D341Med (cell line): ENCODE measurements around the gene IRF1.

Experiments
- DNase-seq: peaks from one replicate; pipeline ENCODE4 v3.0.0; 2012; ENCODE audit warnings: low spot score

Gene IRF1

DNA sequence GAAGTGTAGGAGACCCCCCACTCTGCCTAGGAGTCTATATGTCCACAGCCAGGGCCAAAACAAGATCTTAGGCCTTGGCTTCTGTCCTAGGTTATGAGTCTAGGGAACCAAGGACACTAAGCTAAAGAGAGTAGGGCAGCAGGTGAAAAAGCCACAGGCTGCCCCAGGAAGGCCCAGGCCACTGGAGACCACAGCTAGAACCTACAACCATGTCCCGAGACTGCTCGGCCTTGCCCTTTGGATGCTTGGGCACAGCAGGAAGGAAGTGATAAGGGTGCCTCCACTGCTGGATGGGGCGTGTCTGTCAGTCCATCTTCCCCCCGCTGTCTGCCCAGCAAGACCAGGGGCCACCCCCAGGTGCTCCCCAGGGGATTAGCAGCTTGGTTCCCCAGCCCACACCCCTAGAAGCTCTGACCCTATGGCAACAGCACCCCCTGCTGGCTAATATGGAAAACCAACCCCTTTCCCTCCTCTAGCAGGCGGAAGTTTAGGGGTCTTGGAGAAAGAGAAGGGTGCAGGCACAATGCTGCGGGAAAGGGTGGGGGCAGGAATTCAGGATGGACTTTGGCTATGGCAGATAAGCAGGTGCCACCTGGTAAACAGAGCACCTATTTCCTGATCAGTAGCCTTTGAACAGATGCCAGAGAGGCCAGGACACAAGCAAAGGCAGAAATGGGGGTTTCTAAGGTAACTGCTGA lies 10.5 kb upstream of the IRF1 start:
- DNase-seq: peak; percentile 68

DNA sequence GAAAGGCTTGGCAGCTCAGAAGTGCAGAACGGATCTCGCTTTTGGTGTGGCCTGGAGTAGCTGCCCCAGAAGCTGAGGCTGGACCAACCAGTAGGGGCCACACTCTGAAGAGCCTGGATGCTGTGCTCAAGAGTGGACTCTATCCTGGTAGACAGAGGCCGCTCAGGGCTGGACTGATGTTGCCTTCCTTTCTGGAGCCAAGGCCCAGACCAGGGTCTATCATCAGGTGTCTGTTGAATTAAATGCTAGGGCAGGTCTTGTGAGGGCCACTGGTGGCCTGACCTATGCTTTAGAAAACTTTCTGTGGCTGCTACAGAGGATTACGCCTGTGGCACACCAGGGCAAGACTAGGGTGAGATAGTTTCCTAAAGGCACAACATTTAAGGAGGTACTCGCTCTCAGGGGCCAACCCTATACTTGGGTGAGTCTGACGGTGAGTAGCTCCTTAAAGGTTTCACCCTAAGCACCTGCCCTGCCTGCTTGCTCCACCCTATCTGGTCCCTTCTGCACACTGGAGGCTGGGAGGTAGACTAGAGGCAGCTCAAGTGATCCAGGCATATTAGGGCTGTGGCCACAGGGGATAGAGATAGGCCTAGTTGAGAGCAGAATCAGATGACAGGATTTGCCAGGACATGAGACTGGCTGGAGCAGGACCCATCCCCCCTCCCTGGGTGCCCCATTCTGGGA lies 9.8 kb upstream of the IRF1 start:
- no peak for DNase-seq

DNA sequence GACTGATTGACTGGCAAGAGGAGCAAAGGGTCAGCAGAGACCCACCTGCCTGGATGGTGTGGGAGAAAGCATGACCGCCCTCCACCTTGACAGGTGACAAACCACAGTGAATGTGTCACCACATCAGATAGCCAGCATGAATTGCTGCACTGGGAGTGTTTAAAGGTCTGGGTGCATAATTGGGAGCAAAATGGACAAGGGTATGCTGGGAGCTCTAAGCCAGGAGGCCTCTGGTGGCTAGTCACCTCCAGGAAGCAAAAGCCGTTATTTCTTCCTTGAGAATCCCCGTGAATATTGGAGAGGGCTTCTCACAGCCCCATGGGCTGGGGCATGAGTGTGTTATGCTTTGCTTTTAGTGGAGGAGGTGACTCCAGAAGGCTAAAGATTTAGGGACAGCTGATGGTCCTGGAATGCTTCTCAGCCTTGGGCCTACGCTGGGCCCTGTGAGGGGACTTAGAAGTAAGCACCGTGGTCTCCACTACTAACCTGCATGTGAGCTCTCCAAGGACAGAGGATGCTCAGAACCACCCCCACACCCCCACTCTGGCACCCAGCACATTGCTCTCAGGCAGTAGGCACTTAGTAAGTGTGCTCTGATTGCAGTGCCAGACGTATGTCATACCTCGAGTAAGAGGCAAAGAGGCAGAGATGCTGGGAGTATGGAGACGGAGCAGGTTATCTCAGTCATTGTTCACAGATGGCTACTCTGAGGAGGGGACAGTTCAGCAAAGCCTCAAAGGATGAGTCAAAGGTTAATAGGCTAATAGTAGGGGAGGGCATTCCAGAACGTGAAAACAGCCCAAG lies 9.1 kb upstream of the IRF1 start:
- peak; percentile 3 for DNase-seq

DNA sequence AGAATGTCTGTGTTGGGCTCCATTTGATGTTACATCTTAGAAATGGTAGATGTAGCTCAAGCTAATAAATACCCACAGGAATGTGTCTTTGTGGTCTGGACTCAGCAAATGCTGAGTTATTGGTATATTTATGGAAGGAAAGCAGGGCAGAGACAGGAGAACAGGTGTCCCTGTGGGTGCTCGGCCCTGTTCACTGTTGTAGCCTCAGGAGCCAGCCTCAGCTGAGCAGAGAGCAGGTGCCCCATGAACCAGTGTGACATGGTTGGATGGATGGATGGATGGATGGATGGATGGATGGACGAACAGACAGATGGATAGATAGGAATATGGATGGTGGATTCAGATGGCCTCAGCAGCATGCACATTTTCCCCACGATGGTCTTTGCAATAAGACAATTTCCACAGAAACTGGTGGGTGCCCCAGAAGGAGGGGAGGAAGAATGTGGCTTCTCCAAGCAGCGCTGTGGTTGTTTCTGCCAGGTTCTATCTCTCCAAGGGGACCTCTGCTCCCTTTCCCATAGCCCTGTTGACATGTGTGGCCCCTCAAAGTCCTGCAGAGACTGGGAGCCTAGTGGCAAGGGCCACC lies 8.2 kb upstream of the IRF1 start:
- DNase-seq: no peak

DNA sequence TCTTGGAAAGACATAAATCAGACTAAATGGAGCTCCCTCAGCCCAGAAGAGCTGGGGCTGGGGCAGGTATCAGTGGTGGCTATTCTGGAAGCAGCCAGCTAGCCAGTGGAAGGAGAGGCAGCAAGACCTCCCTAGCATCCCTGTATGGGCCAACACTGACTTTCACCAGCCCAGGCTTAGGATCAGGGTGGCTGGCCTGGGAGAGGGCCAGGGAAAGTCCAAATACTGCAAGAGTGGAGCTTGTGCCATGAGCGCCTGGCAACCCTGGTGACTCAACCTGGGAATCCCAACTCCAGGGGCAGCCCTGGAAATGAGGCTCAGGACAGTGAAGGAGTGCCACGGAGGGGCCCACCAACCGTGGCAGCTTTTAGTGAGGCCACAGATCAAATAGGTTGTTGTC lies 7.6 kb upstream of the IRF1 start:
- peak; percentile 15 for DNase-seq

- DNase-seq: peak; percentile 14
Measured at GRCh38 chr5:132497488-132497997, 7.0 kb upstream of the IRF1 start.

DNA sequence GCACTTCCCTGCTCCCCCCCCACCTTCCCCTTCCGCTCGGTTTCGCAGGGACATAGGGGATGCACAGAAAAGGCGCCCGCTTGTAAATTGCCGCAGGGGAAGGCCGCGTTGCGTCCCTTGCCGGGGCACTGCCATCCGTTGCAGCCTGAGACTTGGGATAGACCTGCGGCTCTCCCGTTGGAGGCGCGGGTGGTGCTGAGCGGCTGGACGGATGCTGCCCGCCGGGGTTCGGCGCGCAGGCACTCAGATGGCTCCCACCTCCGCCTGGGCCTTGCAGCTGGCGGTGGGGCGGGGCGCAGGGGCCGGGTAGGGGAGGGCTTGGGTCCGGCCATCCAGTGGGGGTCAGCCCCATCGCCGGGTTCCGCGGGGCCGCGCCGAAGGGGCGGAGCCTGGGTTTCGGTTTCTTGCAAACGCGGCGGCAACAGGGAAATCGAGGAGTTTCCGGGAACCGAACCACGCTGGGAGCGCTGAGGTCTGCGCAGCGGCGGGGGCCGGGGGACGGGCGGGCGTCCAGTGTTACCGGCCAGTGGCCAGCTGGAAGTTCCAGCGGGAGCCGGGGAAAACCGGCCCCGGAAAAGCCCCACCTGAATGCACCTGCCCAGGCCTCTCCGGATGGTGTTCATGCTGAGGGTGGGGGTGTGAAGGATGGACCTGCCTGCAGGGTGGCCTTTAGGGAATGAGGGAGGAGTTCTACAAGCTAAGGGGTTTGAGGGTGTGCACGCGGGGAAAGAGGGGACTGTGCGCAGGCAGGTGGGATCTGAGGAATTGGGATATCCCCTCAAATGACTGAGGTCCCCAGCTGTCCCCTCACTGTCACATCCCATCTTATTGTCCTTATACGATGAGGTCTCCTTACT lies 6.3 kb upstream of the IRF1 start:
- peak; percentile 42 for DNase-seq

DNA sequence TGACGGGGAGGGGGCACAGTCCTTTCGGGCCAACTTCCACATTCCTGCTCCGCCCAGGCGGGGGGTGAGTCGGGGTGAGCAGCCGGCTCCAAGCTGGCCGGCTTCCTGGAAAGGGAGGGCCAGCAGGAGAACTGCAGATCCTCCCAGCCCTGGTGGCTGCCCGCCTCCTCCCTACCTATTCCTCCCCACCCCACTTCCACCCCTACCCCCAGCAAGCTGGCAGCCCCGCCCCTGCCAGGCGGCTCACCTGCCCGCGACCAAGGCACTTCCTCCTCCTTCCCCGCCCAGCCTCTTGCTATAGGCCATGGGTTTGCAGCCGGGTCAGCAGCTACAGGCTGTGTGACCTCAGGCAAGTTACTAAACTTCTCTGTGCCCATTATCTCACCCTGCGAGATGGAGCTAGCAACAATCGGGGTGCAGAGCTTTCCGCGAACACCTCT lies 5.6 kb upstream of the IRF1 start:
- DNase-seq: peak; percentile 45

DNA sequence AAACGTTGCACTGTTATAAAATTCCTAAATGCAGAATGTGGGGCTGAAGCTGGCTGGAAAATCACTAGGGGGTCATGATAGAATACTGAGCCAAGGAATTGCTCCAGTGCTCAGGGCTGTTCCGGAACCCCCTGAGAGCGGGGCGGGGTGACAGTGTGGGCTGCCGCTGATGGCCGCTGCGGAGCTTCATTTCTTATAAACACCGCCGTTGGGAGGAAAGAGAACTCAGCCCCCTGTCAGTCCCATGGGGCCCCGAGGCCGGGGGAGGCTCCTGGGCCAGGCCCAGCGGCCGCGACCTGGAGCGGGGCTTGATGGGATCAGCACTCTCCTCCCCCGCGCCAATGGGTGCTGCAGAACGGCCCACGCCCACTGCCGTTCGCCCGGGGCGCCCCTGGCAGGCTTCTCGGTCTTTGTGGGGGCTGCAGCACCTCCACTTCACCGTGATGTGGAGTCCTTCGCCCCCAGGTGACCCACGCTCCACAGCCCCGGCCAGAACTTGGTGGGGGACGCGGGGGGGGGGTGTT lies 5.2 kb upstream of the IRF1 start:
- peak; percentile 60 for DNase-seq

- DNase-seq: no peak
Measured at GRCh38 chr5:132493821-132494220, 3.2 kb upstream of the IRF1 start.

- no peak for DNase-seq
Measured at GRCh38 chr5:132493241-132493640, 2.7 kb upstream of the IRF1 start.

DNA sequence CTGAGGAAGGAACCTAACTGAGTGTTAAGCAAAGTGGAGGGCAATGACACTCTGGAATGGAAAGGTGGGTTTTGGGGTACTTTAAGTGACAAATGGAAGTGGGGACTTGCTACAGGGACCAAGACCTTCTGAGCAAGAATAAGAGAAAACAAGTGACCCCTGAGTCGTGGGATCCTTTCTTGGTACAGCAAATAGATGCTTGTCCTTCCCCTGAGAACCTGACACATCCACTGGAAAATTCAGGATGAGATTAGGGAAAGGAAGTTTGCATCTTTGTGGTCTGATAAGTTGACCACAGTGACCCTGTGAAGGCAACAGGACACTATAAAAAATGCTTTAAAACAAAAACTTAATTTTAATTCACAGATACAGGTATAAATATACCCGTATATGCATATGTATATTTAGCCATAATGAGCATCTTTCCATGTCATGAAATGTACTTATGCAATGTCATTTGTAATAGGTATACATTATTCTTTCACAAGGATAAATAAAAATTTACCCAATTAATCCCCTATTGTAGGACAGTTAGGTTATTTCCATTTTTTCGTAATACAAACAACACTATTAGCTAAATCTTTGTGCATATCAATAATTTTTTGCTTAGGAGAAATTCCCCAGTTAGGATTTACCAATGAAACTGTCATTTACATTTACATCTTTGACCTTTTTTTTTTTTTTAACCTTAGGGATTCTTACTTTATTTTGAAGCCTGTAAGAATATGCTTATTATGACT lies 2.0 kb upstream of the IRF1 start:
- DNase-seq: no peak

GRCh38 chr5:132491368-132492364 lies 1.1 kb upstream of the IRF1 start:
- no peak for DNase-seq

DNA sequence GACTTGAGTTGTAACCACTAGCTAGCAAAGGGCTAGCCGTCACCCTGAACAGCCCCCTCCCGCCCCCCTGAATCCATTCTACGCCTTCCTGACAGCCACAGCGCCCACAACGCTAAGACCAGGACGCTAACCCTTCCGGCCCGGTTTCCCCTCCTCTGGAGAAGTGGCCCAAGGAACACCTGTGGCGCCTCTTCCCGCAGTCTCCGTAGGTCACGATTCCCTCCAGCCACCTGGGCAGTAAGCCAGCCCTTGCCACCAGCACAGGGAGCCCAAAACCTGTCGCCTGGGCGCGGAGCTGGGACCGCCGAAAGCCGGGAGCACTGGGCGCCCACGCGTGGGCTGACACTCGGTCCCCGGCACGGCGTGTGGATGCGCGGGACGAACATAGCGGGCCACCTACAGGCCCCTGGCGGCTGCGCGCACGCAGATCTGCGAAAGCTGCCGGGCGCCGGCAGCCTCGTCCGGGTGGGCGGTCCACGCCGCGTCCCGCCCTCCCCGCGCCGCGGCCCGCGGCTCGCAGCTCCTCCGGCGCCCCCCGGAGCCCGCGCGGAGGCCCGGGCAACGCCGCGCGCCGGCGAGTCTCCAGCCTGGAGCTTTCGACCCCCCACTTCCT lies 596 bp downstream of the IRF1 start:
- DNase-seq: peak; percentile 80

DNA sequence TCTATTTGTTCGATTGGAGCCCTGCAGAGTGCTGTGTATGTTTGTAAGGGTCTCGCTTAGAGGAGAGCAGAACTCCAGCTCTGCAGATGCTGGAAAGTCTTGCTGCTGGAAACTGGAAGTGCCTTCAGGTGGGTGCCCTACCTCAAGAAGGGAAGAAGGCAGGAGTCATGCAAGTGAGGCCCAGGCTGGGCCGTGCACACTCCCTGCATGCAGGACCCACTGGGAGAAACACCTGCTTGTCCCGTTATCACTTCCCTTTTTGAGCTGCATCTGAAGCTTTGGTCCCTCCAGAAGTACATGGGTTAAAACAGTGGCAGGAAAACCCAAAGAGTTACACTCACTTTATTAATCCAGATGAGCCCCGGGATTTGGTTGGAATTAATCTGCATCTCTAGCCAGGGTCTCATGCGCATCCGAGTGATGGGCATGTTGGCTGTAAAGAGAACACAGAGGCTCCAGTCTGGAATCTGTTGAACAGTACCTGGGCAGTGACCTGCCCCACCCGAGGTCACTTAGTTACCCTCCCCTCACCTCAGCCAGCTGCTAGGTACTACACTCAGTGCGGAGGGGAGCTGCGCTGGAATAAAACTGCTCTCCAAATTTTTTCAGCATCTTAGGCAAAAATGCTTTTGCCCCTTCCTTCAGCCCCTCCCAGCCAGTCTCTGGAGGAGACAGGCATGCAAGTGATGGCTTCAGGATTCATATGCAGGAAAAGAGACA lies 1.4 kb downstream of the IRF1 start:
- no peak for DNase-seq

GRCh38 chr5:132488590-132488989 lies 2.0 kb downstream of the IRF1 start:
- DNase-seq: no peak

DNA sequence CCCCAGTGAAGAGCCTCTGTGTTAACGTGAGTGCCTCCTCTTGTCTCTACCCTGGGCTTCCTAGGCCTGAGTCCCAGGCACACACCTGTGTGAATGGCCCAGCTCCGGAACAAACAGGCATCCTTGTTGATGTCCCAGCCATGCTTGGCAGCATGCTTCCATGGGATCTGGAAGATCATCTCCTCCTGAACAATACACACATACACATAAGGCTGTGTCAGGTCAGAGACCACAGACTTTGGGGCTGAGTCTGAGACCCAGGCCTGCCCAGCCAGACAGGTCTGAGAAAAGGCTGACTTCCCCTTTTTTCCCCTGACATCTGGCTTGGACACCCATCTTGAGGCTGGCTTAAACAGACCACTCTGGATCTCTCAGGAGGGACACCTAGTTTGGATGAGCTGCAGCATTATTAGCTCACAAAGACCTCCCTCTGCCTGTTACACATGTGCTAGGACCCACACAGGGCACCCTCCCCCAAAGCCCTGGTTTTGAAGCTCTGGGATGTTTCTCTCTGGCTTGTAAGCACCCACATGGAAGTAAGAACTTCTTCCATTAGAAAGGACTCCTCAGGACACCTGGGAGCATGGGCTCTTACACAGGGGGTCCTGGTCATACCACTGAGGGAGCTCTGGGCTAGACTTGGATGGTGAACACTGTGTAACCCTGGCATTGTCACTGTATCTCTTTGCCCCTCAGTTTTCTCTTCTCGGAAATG lies 2.6 kb downstream of the IRF1 start:
- no peak for DNase-seq

DNA sequence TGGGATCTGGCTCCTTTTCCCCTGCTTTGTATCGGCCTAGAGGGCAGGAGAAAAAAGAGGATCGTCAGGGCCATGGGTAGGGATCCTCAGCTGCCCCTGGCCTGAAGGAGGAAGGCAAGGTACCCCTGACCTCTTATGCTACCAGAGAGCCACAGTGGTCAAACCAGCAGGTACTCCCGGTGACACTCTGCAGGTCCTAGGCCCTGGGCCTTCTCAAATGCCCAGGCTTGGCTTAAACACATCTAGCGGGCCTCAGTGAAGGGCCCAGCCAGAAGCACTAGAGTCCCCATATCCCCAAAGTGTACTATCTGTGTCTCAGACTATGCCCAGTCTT lies 3.5 kb downstream of the IRF1 start:
- DNase-seq: no peak
